GM12878 (cell line): ENCODE results near the gene IQGAP2. TPM values are rescaled to one million over a fixed set of nuclear protein-coding genes. Genes with fewer than 3 reads are reported as not detected.

Source experiments
- BACH1 ChIP-seq: fragments of 450-650 bp; IDR thresholded peaks from 2 replicates; pipeline ENCODE4 v1.6.1; 2017; ENCODE audit warnings: mild to moderate bottlenecking, borderline replicate concordance
- CREB1 ChIP-seq: IDR thresholded peaks from 2 replicates; pipeline ENCODE4 v1.6.1; 2012; ENCODE audit warnings: low read depth, mild to moderate bottlenecking, inconsistent platforms
- EP300 ChIP-seq, 2 experiments: fragments of 150-350 bp in 1 of 2; IDR thresholded peaks; 2 replicates each; pipeline ENCODE4 v1.6.1; 2011 to 2012; ENCODE audit warnings: low read depth in 2 of 2, low read length in 2 of 2, borderline replicate concordance in 1 of 2, improper control_type of control experiment in 1 of 2, inconsistent platforms in 1 of 2; ENCODE audit not compliant: control insufficient read depth in 1 of 2
- FOS ChIP-seq: IDR thresholded peaks from 3 replicates; pipeline ENCODE4 v1.6.1; 2011; ENCODE audit warnings: borderline replicate concordance; ENCODE audit not compliant: insufficient read length; ENCODE audit errors: extremely low read depth
- GABPA ChIP-seq: IDR thresholded peaks from 2 replicates; pipeline ENCODE4 v1.6.1; 2014; ENCODE audit warnings: antibody characterized with exemption, low read depth, mild to moderate bottlenecking, inconsistent platforms
- GATAD2B ChIP-seq: fragments of 450-650 bp; conservative IDR thresholded peaks from 2 replicates; pipeline ENCODE4 v1.6.1; 2017; ENCODE audit warnings: low read depth, mild to moderate bottlenecking, moderate library complexity
- IKZF2 ChIP-seq, 2 experiments: fragments of 450-650 bp; IDR thresholded peaks; 2 replicates each; pipeline ENCODE4 v1.6.1; 2017; ENCODE audit warnings: mild to moderate bottlenecking in 2 of 2, moderate library complexity in 2 of 2
- IRF4 ChIP-seq: IDR thresholded peaks from 2 replicates; pipeline ENCODE4 v1.6.1; 2011; ENCODE audit warnings: low read depth, low read length
- NFYB ChIP-seq: IDR thresholded peaks from 2 replicates; pipeline ENCODE4 v1.6.1; 2011; ENCODE audit warnings: low read depth, mild to moderate bottlenecking, low read length, improper control_type of control experiment, moderate library complexity; ENCODE audit not compliant: insufficient read depth
- NR2C2 ChIP-seq: IDR thresholded peaks from 2 replicates; pipeline ENCODE4 v1.6.1; 2011; ENCODE audit warnings: borderline replicate concordance, low read depth; ENCODE audit not compliant: control insufficient read depth, insufficient read length
- PAX5 ChIP-seq: IDR thresholded peaks from 2 replicates; pipeline ENCODE4 v1.6.1; 2011; ENCODE audit warnings: low read depth, low read length, borderline replicate concordance
- PKNOX1 ChIP-seq: fragments of 450-650 bp; IDR thresholded peaks from 2 replicates; pipeline ENCODE4 v1.6.1; 2016; ENCODE audit warnings: mild to moderate bottlenecking
- PML ChIP-seq: IDR thresholded peaks from 2 replicates; pipeline ENCODE4 v1.6.1; 2012; ENCODE audit warnings: low read length, inconsistent platforms
- RCOR1 ChIP-seq: conservative IDR thresholded peaks from 2 replicates; pipeline ENCODE4 v1.6.1; 2012; ENCODE audit warnings: low read depth, low read length, improper control_type of control experiment
- SIX5 ChIP-seq: IDR thresholded peaks from 2 replicates; pipeline ENCODE4 v1.6.1; 2011; ENCODE audit warnings: mild to moderate bottlenecking, low read depth, low read length, moderate library complexity; ENCODE audit not compliant: severe bottlenecking
- SMAD5 ChIP-seq: IDR thresholded peaks from 2 replicates; pipeline ENCODE4 v1.6.1; 2016; ENCODE audit warnings: antibody characterized with exemption, low read depth
- SREBF1 ChIP-seq: IDR thresholded peaks from 2 replicates; pipeline ENCODE4 v1.6.1; 2012; ENCODE audit warnings: mild to moderate bottlenecking, low read length
- STAT3 ChIP-seq: IDR thresholded peaks from 2 replicates; pipeline ENCODE4 v1.6.1; 2011; ENCODE audit warnings: low read depth, low read length, improper control_type of control experiment
- TCF3 ChIP-seq: IDR thresholded peaks from 2 replicates; pipeline ENCODE4 v1.6.1; 2012; ENCODE audit warnings: low read depth, mild to moderate bottlenecking, low read length, borderline replicate concordance; ENCODE audit not compliant: insufficient read depth
- polyA plus RNA-seq, 11 experiments: library from polyadenylated mRNA; depleted of rRNA in 4 of 11; unstranded in 6 of 11; stranded (reverse) in 5 of 11; fragments of >200 nt; fragmentation: Nextera tagmentation in 4 of 11; fragmentation: Illumina TruSeq in 1 of 11; extraction: Ambion mirVana in 4 of 11; extraction: Trizol in 1 of 11; gene quantifications; 1 replicate in 1 of 11; 2 replicates in 10 of 11; pipeline versions ENCODE4 v1.2.1 to v1.2.3, GENCODE V29; 2011 to 2016; ENCODE audit warnings: inconsistent platforms in 2 of 11, missing spikeins in 2 of 11, low read depth in 1 of 11
- total RNA-seq, 4 experiments: library from RNA; depleted of rRNA in 3 of 4; stranded (reverse); fragments of >200 nt in 3 of 4; fragmentation: Illumina TruSeq in 1 of 4; extraction: Trizol in 1 of 4; gene quantifications; 2 replicates each; pipeline versions ENCODE4 v1.2.1 to v1.2.3, GENCODE V29; 2013 to 2021
- TF ChIP-seq, protein P1 (sequence below): fragments of 450-650 bp; IDR thresholded peaks from 2 replicates; pipeline ENCODE4 v1.6.1; 2016; ENCODE audit warnings: mild to moderate bottlenecking, moderate library complexity, borderline replicate concordance
- TF ChIP-seq, protein P2 (sequence below): fragments of 450-650 bp; conservative IDR thresholded peaks from 2 replicates; pipeline ENCODE4 v1.6.1; 2017; ENCODE audit warnings: mild to moderate bottlenecking, moderate library complexity

The IQGAP2 gene
- total and polyA plus RNA-seq, 10 of the 15 experiments (the other 5 are each of a cell fraction or from before 2014, with no cell fraction given) = 14.5 to 41.4 (median 21.8) TPM

GRCh38 chr5:76582230-76583162, 179.4 kb downstream of the IQGAP2 start (continued):
- TF ChIP-seq CREB1 = 0 out of 2 replicates have a peak, but pooled peaks have one; percentile 45
- TF ChIP-seq SMAD5 = no peak
- no peak for TF ChIP-seq NR2C2
- no peak for TF ChIP-seq PML
- no peak for TF ChIP-seq TCF3
- no peak for TF ChIP-seq SIX5
- TF ChIP-seq, protein P1, sequence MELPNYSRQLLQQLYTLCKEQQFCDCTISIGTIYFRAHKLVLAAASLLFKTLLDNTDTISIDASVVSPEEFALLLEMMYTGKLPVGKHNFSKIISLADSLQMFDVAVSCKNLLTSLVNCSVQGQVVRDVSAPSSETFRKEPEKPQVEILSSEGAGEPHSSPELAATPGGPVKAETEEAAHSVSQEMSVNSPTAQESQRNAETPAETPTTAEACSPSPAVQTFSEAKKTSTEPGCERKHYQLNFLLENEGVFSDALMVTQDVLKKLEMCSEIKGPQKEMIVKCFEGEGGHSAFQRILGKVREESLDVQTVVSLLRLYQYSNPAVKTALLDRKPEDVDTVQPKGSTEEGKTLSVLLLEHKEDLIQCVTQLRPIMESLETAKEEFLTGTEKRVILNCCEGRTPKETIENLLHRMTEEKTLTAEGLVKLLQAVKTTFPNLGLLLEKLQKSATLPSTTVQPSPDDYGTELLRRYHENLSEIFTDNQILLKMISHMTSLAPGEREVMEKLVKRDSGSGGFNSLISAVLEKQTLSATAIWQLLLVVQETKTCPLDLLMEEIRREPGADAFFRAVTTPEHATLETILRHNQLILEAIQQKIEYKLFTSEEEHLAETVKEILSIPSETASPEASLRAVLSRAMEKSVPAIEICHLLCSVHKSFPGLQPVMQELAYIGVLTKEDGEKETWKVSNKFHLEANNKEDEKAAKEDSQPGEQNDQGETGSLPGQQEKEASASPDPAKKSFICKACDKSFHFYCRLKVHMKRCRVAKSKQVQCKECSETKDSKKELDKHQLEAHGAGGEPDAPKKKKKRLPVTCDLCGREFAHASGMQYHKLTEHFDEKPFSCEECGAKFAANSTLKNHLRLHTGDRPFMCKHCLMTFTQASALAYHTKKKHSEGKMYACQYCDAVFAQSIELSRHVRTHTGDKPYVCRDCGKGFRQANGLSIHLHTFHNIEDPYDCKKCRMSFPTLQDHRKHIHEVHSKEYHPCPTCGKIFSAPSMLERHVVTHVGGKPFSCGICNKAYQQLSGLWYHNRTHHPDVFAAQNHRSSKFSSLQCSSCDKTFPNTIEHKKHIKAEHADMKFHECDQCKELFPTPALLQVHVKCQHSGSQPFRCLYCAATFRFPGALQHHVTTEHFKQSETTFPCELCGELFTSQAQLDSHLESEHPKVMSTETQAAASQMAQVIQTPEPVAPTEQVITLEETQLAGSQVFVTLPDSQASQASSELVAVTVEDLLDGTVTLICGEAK = 0 out of 2 replicates have a peak, but pooled peaks have one; percentile 33
- TF ChIP-seq, protein P2, sequence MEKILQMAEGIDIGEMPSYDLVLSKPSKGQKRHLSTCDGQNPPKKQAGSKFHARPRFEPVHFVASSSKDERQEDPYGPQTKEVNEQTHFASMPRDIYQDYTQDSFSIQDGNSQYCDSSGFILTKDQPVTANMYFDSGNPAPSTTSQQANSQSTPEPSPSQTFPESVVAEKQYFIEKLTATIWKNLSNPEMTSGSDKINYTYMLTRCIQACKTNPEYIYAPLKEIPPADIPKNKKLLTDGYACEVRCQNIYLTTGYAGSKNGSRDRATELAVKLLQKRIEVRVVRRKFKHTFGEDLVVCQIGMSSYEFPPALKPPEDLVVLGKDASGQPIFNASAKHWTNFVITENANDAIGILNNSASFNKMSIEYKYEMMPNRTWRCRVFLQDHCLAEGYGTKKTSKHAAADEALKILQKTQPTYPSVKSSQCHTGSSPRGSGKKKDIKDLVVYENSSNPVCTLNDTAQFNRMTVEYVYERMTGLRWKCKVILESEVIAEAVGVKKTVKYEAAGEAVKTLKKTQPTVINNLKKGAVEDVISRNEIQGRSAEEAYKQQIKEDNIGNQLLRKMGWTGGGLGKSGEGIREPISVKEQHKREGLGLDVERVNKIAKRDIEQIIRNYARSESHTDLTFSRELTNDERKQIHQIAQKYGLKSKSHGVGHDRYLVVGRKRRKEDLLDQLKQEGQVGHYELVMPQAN = 0 out of 2 replicates have a peak, but pooled peaks have one; percentile 7
- no peak for TF ChIP-seq NFYB
- TF ChIP-seq RCOR1 = no peak
- TF ChIP-seq FOS = no peak
- TF ChIP-seq BACH1 = peak; percentile 36; the same call in 1 of the 2 replicates
- peak; percentile 30; the same call in 1 of the 2 replicates for TF ChIP-seq GATAD2B
- TF ChIP-seq PAX5 = peak; percentile 83; the same call in 1 of the 2 replicates
- peak; percentile 96 for TF ChIP-seq IRF4
- TF ChIP-seq PKNOX1 = no peak
- no peak for TF ChIP-seq SREBF1
- TF ChIP-seq IKZF2 (IDR thresholded peaks at IDR 0.05) = peak; percentile 99
- TF ChIP-seq GABPA = peak; percentile 23; the same call in 1 of the 2 replicates
- TF ChIP-seq STAT3 = 0 out of 2 replicates have a peak, but pooled peaks have one; percentile 82
- peak; percentile 81 to 98; a peak in 3 of 4 replicates for TF ChIP-seq EP300 (IDR thresholded peaks at IDR 0.05; ENCODE audit: borderline replicate concordance in 1 of 2, control insufficient read depth in 1 of 2, low read depth in 2 of 2, low read length in 2 of 2)
